Loucy (cell line): ENCODE data around the gene BPIFB3.
"Not testable (repeated sequence)": the region's sequence is repeated elsewhere in the genome, so short reads cannot be mapped to it uniquely, and the experiment has no call there.

Experiments
- H2AFZ ChIP-seq: fragments of 200-600 bp; sonication (generic); 2 replicates; pipeline ENCODE4 v1.6.0; 2016; ENCODE audit warnings: antibody characterized with exemption, mild to moderate bottlenecking, low read length, moderate library complexity
- H3F3A ChIP-seq: fragments of 200-600 bp; 2 replicates; pipeline ENCODE4 v1.6.0; 2016; ENCODE audit warnings: antibody characterized with exemption, low read depth, mild to moderate bottlenecking
- H3K27me3 ChIP-seq: fragments of 200-600 bp; sonication (generic); 2 replicates; pipeline ENCODE4 v1.6.1; 2014; ENCODE audit warnings: low read length, mild to moderate bottlenecking; ENCODE audit not compliant: insufficient read depth, poor library complexity, severe bottlenecking
- H3K36me3 ChIP-seq: fragments of 200-600 bp; sonication (generic); 2 replicates; pipeline ENCODE4 v1.6.1; 2016; ENCODE audit warnings: low read length; ENCODE audit not compliant: insufficient read depth
- H3K4me1 ChIP-seq: fragments of 200-600 bp; sonication (generic); 2 replicates; pipeline ENCODE4 v1.5.1; 2014; ENCODE audit warnings: low read length, mild to moderate bottlenecking; ENCODE audit not compliant: insufficient read depth, poor library complexity, severe bottlenecking
- H3K4me2 ChIP-seq: fragments of 200-600 bp; sonication (generic); 2 replicates; pipeline ENCODE4 v1.6.0; 2014; ENCODE audit warnings: antibody characterized with exemption, low read length, low read depth, mild to moderate bottlenecking; ENCODE audit not compliant: poor library complexity, severe bottlenecking
- H3K4me3 ChIP-seq: fragments of 200-600 bp; sonication (generic); 2 replicates; pipeline ENCODE4 v1.5.1; 2014; ENCODE audit warnings: low read length, mild to moderate bottlenecking, mixed read lengths; ENCODE audit not compliant: poor library complexity, severe bottlenecking
- H3K79me2 ChIP-seq: fragments of 200-600 bp; sonication (generic); 2 replicates; pipeline ENCODE4 v1.6.1; 2014; ENCODE audit warnings: low read length; ENCODE audit not compliant: insufficient read depth
- H3K9ac ChIP-seq: fragments of 200-600 bp; sonication (generic); 2 replicates; pipeline ENCODE4 v1.6.0; 2014; ENCODE audit warnings: mild to moderate bottlenecking, low read depth, low read length, moderate library complexity; ENCODE audit not compliant: poor library complexity, severe bottlenecking
- H3K9me2 ChIP-seq: fragments of 200-600 bp; sonication (generic); replicated peaks from 2 replicates; pipeline ENCODE4 v1.6.1; 2016; ENCODE audit warnings: low read depth, low read length, mixed read lengths
- H3K9me3 ChIP-seq: fragments of 200-600 bp; sonication (generic); 2 replicates; pipeline ENCODE4 v1.6.1; 2014; ENCODE audit warnings: mild to moderate bottlenecking, antibody characterized with exemption, low read length, low read depth; ENCODE audit not compliant: insufficient read depth
- H4K20me1 ChIP-seq: fragments of 200-600 bp; sonication (generic); 2 replicates; pipeline ENCODE4 v1.6.0; 2014; ENCODE audit warnings: antibody characterized with exemption, low read length, mild to moderate bottlenecking; ENCODE audit not compliant: insufficient read depth, poor library complexity, severe bottlenecking
- EZH2phosphoT487 ChIP-seq: fragments of 200-600 bp; IDR thresholded peaks from 2 replicates; pipeline ENCODE4 v1.6.1; 2018; ENCODE audit warnings: antibody characterized with exemption, mild to moderate bottlenecking, moderate library complexity, borderline replicate concordance
- TF ChIP-seq, protein P1 (sequence below): fragments of 200-600 bp; sonication (generic); conservative IDR thresholded peaks from 2 replicates; pipeline ENCODE4 v1.5.1; 2014; ENCODE audit warnings: mild to moderate bottlenecking, antibody characterized with exemption, low read length

The BPIFB3 gene

DNA sequence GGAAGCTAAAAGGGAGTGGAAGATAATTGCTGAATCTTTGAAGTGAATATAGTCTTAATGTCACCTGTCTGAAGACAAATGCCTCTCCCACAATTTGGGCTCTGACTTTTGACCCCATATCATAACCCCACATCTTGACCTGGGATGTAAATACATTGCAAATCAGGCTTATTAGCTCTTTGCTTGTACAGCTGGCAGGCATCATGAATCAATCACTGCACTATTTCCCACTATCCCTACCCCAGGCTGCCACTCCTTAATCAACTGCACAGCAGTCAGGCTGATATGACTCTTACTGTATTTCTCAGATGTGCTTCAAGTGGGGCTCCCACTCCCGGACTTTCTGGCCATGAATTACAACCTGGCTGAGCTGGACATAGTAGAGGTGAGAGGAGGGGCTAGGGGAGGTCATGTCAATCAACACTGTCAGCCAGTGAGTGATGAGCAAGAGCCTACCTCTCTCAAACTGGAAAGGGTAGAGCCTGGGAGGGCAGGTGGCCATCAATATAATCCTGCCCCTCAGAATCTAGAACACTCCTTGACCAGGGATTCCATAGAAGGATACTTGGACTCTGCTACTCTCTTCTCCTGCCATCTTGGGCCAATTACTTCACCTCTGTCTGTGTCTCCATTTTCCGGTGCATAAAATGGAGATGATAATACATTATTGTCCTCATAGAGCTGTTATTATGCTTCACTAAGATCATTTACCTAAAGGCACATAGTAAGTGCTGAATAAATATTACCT lies 10.5 kb upstream of the BPIFB3 start:
- Histone ChIP-seq H3K4me2 (no peak overlapping the region), H3K4me3 (no peak overlapping the region), H3K9me2 (no peaks in the 10 kb centered on the region), H3K36me3 (no peaks in the 10 kb centered on the region), H3K27me3 (no peaks in the 10 kb centered on the region), H4K20me1 (no peaks in the 10 kb centered on the region), H3K9ac (no peak overlapping the region), H2AFZ (no peak overlapping the region), H3K79me2 (no peaks in the 10 kb centered on the region), H3F3A (no peaks in the 10 kb centered on the region), H3K9me3 (peaks cover 9% of the 10 kb centered on the region; the same call in 1 of the 2 replicates), H3K4me1 (no peaks in the 10 kb centered on the region)
- TF ChIP-seq, protein P1, sequence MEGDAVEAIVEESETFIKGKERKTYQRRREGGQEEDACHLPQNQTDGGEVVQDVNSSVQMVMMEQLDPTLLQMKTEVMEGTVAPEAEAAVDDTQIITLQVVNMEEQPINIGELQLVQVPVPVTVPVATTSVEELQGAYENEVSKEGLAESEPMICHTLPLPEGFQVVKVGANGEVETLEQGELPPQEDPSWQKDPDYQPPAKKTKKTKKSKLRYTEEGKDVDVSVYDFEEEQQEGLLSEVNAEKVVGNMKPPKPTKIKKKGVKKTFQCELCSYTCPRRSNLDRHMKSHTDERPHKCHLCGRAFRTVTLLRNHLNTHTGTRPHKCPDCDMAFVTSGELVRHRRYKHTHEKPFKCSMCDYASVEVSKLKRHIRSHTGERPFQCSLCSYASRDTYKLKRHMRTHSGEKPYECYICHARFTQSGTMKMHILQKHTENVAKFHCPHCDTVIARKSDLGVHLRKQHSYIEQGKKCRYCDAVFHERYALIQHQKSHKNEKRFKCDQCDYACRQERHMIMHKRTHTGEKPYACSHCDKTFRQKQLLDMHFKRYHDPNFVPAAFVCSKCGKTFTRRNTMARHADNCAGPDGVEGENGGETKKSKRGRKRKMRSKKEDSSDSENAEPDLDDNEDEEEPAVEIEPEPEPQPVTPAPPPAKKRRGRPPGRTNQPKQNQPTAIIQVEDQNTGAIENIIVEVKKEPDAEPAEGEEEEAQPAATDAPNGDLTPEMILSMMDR: no peak
- TF ChIP-seq EZH2phosphoT487: no peak

DNA sequence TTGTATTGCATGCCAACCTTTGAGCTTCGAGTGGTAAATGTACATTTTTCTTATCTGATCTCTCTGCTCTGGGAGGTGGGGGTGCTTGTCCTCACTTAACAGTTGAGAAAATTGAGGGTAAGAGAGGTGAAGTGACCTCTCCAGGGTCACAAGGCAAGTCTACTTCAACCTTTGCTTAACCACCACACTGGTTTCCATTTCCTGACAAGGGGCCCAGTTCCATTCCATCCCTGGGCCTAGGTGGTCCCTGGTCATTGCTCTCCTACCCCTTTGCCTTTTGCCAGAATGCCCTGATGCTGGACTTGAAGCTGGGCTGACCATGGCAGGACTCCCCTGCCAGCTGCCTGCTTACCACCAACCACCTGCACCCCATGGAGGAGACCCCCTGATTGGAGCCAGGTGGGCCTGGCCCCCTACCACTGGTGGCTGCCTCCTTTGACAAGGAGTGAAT lies 9.9 kb upstream of the BPIFB3 start:
- Histone ChIP-seq H3K9ac (no peak overlapping the region), H3K79me2 (no peaks in the 10 kb centered on the region), H3K4me3 (no peak overlapping the region), H2AFZ (no peak overlapping the region), H4K20me1 (no peaks in the 10 kb centered on the region), H3F3A (no peaks in the 10 kb centered on the region), H3K27me3 (no peaks in the 10 kb centered on the region), H3K36me3 (no peaks in the 10 kb centered on the region), H3K4me1 (no peaks in the 10 kb centered on the region), H3K4me2 (no peak overlapping the region), H3K9me3 (peaks cover 9% of the 10 kb centered on the region; the same call in 1 of the 2 replicates), H3K9me2 (no peaks in the 10 kb centered on the region)
- TF ChIP-seq EZH2phosphoT487: no peak
- TF ChIP-seq, protein P1: no peak

DNA sequence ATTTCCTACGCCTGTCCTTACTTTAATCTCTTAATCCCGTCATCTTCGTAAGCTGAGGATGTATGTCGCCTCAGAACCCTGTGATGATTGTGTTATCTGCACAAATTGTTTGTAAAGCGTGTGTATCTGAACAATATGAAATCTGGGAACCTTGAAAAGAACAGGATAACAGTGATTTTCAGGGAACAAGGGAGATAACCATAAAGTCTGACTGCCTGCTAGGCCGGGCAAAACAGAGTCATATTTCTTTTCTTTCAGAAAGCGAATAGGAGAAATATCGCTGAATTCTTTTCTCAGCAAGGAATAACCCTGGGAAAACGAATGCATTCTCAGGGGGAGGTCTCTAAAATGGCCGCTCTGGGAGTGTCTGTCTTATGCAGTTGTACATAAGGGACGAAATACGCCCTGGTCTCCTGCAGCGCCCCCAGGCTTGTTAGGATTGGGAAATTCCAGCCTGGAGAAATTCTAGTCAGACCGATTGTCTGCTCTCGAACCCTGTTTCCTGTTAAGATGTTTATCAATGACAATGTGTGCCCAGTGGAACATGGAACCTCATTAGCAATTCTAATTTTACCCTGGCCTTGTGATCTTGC lies 8.5 kb upstream of the BPIFB3 start:
- H3K4me2 ChIP-seq, H3K9ac ChIP-seq, H3K4me1 ChIP-seq, H3F3A ChIP-seq, H3K79me2 ChIP-seq, H3K9me3 ChIP-seq, H4K20me1 ChIP-seq, H2AFZ ChIP-seq, H3K27me3 ChIP-seq, H3K9me2 ChIP-seq, H3K36me3 ChIP-seq, H3K4me3 ChIP-seq: not testable (repeated sequence)
